SK-N-SH treated with all-trans-retinoic acid at 6 μM for 48 hours (cell line): Measurements from ENCODE around the gene BLMH.

Experiments
- ATAC-seq: fragments of 200-7000 bp; cut with Tn5 transposase; 3 replicates; pipeline ENCODE4 v1.9.1; 2020; ENCODE audit warnings: mild to moderate bottlenecking, moderate library complexity
- ARNTL ChIP-seq: fragments of 450-650 bp; formaldehyde crosslinking; IDR thresholded peaks from 2 replicates; pipeline ENCODE4 v1.5.0; 2020; ENCODE audit warnings: low read depth, mild to moderate bottlenecking, moderate library complexity, borderline replicate concordance
- BACH2 ChIP-seq: fragments of 250-450 bp; sonication (Bioruptor Pico); IDR thresholded peaks from 2 replicates; pipeline ENCODE4 v1.9.0; 2021; ENCODE audit warnings: mild to moderate bottlenecking, borderline replicate concordance
- CSDC2 ChIP-seq: fragments of 250-450 bp; sonication (Bioruptor Pico); IDR thresholded peaks from 2 replicates; pipeline ENCODE4 v1.5.0; 2020; ENCODE audit warnings: mild to moderate bottlenecking, moderate library complexity
- CSRNP3 ChIP-seq: fragments of 250-450 bp; sonication (Bioruptor Pico); IDR thresholded peaks from 2 replicates; pipeline ENCODE4 v1.5.1; 2021; ENCODE audit warnings: mild to moderate bottlenecking, moderate library complexity
- ESRRG ChIP-seq: fragments of 250-450 bp; sonication (Bioruptor Pico); IDR thresholded peaks from 2 replicates; pipeline ENCODE4 v1.6.1; 2021; ENCODE audit warnings: mild to moderate bottlenecking
- ISL1 ChIP-seq: fragments of 250-450 bp; sonication (Bioruptor Pico); IDR thresholded peaks from 2 replicates; pipeline ENCODE4 v2.1.2; 2022; ENCODE audit warnings: mild to moderate bottlenecking, moderate library complexity
- OSR1 ChIP-seq: fragments of 250-450 bp; sonication (Bioruptor Pico); IDR thresholded peaks from 2 replicates; pipeline ENCODE4 v1.8.0; 2022; ENCODE audit warnings: moderate library complexity, mild to moderate bottlenecking, inconsistent platforms
- PPARA ChIP-seq: fragments of 250-450 bp; sonication (Bioruptor Pico); IDR thresholded peaks from 2 replicates; pipeline ENCODE4 v1.5.0; 2020; ENCODE audit warnings: mild to moderate bottlenecking, borderline replicate concordance
- RARB ChIP-seq: fragments of 250-450 bp; sonication (Bioruptor Pico); IDR thresholded peaks from 2 replicates; pipeline ENCODE4 v1.8.0; 2021; ENCODE audit warnings: mild to moderate bottlenecking, moderate library complexity
- SNAI2 ChIP-seq: fragments of 250-450 bp; sonication (Bioruptor Pico); IDR thresholded peaks from 2 replicates; pipeline ENCODE4 v1.5.0; 2020; ENCODE audit warnings: mild to moderate bottlenecking, moderate library complexity
- TCF4 ChIP-seq: fragments of 250-450 bp; sonication (Bioruptor Pico); IDR thresholded peaks from 2 replicates; pipeline ENCODE4 v1.8.0; 2021; ENCODE audit warnings: mild to moderate bottlenecking, moderate library complexity, borderline replicate concordance
- TOX ChIP-seq: fragments of 250-450 bp; sonication (Bioruptor Pico); IDR thresholded peaks from 2 replicates; pipeline ENCODE4 v1.8.0; 2021; ENCODE audit warnings: mild to moderate bottlenecking, moderate library complexity, borderline replicate concordance
- TSHZ2 ChIP-seq: fragments of 250-450 bp; sonication (Bioruptor Pico); IDR thresholded peaks from 2 replicates; pipeline ENCODE4 v1.5.0; 2020; ENCODE audit warnings: mild to moderate bottlenecking, moderate library complexity
- ZFP3 ChIP-seq: fragments of 250-450 bp; sonication (Bioruptor Pico); IDR thresholded peaks from 2 replicates; pipeline ENCODE4 v1.5.0; 2020; ENCODE audit warnings: mild to moderate bottlenecking, moderate library complexity
- ZFP30 ChIP-seq: fragments of 450-650 bp; formaldehyde crosslinking; IDR thresholded peaks from 2 replicates; pipeline ENCODE4 v1.5.0; 2022; ENCODE audit warnings: mild to moderate bottlenecking, moderate library complexity
- ZNF70 ChIP-seq: fragments of 450-650 bp; formaldehyde crosslinking; IDR thresholded peaks from 2 replicates; pipeline ENCODE4 v1.5.0; 2020; ENCODE audit warnings: mild to moderate bottlenecking, moderate library complexity
- ZNF8 ChIP-seq: fragments of 450-650 bp; formaldehyde crosslinking; IDR thresholded peaks from 2 replicates; pipeline ENCODE4 v1.5.0; 2020; ENCODE audit warnings: mild to moderate bottlenecking, moderate library complexity
- TF ChIP-seq, protein P1 (sequence below): fragments of 250-450 bp; sonication (Bioruptor Pico); IDR thresholded peaks from 2 replicates; pipeline ENCODE4 v1.5.1; 2020; ENCODE audit warnings: low read depth, mild to moderate bottlenecking, moderate library complexity

Gene BLMH

DNA sequence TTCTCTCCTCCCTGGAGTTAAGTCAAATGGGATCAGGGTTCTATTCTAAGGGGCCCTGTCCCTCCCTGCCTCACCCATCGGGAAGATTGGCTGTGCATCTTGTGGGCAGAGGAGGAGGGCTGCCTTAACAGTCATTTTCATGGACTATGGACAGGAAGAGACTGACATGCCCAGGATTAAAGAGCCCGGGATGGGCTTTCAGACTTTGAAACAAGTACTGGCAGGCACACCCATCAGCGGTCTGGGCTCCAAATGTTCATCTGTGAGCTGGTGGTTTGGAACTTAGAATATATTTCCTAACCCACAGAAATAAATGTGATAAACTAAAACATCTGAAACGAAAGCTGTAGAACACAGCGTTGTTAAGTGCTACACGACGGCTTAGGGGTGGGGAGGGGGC is 62.7 kb downstream of the BLMH start:
- TF ChIP-seq CSRNP3 (CRISPR knock-in tag) (no peak), ZFP30 (CRISPR knock-in tag) (no peak), ISL1 (CRISPR knock-in tag) (no peak), OSR1 (no peak), TSHZ2 (CRISPR knock-in tag) (no peak), SNAI2 (CRISPR knock-in tag) (no peak)
- ATAC-seq = no peak

DNA sequence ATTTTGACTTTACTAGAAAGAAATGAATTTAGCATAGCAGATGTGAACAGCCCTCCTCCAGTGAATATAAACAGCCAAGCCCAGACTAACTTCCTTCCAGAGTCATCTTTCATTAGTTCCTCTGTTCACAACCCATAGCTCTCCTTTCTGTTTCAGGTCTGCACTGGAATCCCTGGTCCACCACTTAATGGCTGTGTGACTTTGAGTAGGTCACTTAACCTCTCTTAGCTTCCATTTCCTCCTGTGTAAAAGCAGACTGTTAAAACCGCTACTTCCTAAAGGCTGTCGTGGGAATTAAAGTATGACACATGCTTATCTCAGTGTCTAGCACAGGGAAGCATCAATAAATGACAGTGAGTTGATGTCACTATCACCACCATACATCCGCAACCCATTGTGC is 63.7 kb downstream of the BLMH start:
- no peak for ATAC-seq
- no peak for TF ChIP-seq ESRRG (CRISPR knock-in tag)
- no peak for TF ChIP-seq TOX (CRISPR knock-in tag)
- no peak for TF ChIP-seq ZNF70 (CRISPR knock-in tag)

GRCh38 chr17:30226878-30227277 is 64.9 kb downstream of the BLMH start:
- TF ChIP-seq, protein P1, sequence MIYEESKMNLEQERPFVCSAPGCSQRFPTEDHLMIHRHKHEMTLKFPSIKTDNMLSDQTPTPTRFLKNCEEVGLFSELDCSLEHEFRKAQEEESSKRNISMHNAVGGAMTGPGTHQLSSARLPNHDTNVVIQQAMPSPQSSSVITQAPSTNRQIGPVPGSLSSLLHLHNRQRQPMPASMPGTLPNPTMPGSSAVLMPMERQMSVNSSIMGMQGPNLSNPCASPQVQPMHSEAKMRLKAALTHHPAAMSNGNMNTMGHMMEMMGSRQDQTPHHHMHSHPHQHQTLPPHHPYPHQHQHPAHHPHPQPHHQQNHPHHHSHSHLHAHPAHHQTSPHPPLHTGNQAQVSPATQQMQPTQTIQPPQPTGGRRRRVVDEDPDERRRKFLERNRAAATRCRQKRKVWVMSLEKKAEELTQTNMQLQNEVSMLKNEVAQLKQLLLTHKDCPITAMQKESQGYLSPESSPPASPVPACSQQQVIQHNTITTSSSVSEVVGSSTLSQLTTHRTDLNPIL (CRISPR knock-in tag) = no peak
- no peak for TF ChIP-seq ZNF8 (CRISPR knock-in tag)
- no peak for TF ChIP-seq TCF4 (CRISPR knock-in tag)
- TF ChIP-seq TOX (CRISPR knock-in tag) = no peak
- TF ChIP-seq TSHZ2 (CRISPR knock-in tag) = no peak
- TF ChIP-seq ESRRG (CRISPR knock-in tag) = no peak
- ATAC-seq = no peak

- TF ChIP-seq TCF4 (CRISPR knock-in tag) = no peak
- no peak for TF ChIP-seq ESRRG (CRISPR knock-in tag)
- no peak for TF ChIP-seq ZFP30 (CRISPR knock-in tag)
- TF ChIP-seq ARNTL (CRISPR knock-in tag) = no peak
- TF ChIP-seq RARB (CRISPR knock-in tag) = no peak
- TF ChIP-seq TOX (CRISPR knock-in tag) = no peak
- no peak for TF ChIP-seq OSR1
- no peak for TF ChIP-seq CSDC2
- TF ChIP-seq ZFP3 (CRISPR knock-in tag) = no peak
- TF ChIP-seq PPARA (CRISPR knock-in tag) = no peak
- TF ChIP-seq BACH2 (CRISPR knock-in tag) = no peak
- no peak for TF ChIP-seq CSRNP3 (CRISPR knock-in tag)
- TF ChIP-seq, protein P1 (CRISPR knock-in tag) = no peak
- no peak for ATAC-seq
Observed at GRCh38 chr17:30225919-30226553, 65.7 kb downstream of the BLMH start.
